ENCODE data around the gene PTK7. TPM values are rescaled to one million over a fixed set of nuclear protein-coding genes. Genes with fewer than 3 reads are reported as not detected.
A peak's percentile ranks its signal among the peaks of the same experiment; 100 is the strongest.

PTK7 gene
- total and polyA plus RNA-seq, 4 donors = 37.4 to 173 (median 84.2) TPM

DNA sequence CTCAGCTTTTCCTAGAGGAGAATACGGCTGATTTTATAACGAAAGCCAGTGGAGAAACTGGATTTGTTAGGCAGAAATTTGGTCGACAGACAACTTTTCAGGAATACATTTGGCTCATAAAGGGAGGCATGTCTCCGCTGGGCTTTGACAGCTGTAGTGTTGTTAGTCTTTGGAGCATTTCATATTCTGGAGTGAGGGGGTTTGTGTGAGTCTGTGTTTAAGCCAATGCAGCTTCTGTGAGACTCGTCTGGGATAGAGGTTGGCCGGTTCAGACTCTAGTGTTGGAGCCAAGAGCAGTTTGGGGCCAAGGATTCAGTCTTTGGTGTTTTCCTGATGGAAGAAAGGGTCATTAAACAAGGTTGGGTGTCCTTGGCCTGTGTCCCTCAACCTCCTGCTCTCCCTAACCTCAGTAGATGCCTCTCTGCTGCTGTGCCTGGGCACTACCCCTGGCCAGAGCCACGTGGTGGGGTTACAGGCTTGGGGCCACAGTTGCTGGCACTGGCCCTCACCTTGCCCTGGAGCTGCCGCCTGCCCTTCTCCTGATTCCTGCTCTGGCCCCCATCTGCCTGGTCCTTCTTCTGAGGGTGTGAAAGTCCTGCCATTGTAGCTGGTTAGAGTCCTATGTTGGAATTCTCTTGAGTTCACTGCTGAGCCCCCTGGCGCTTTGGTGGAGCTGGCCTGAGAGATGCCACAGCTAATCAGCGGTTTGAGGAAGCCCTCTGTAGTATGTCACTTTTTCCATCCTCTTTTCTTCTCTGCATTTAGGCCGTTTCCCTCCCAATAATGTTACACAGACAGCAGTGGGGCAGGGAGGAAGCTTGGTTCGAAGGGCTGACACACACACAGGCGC lies 6.9 kb downstream of the PTK7 start:
- H3K36me3 ChIP-seq (ENCODE audit: control insufficient read depth in 4 of 4, insufficient read depth in 4 of 4, low read length in 4 of 4) = no peaks in the 10 kb centered on the region
- H3K9me3 ChIP-seq (ENCODE audit: control insufficient read depth in 4 of 4, insufficient read depth in 3 of 4, low read length in 3 of 4) = no peaks in the 10 kb centered on the region
- no peak overlapping the region for H3K27ac ChIP-seq (ENCODE audit: low read depth in 1 of 2, low read length in 1 of 2)
- no peak overlapping the region for H3K4me3 ChIP-seq
- peaks cover 0 to 46% (median 27%) of the 10 kb centered on the region in 5 donors for H3K4me1 ChIP-seq (ENCODE audit: control insufficient read depth in 5 of 5, insufficient read depth in 5 of 5, low read length in 5 of 5)
- TF ChIP-seq CTCF (IDR thresholded peaks at IDR 0.05; ENCODE audit: control extremely low read depth, extremely low read depth) = no peak
- WGBS, 2 donors = 65 to 71% methylated on average over 13 of the region's 13 CpGs
- no peak overlapping the region for H3K9ac ChIP-seq (ENCODE audit: insufficient read depth in 1 of 2, low read length in 2 of 2)
- no peaks in the 10 kb centered on the region for H3K27me3 ChIP-seq (ENCODE audit: control insufficient read depth in 3 of 3, insufficient read depth in 3 of 3, low read length in 2 of 3)
- ATAC-seq (ENCODE audit: insufficient read depth, low FRiP score) (no peak), DNase-seq (peak; percentile 64 to 92 (median 85))

DNA sequence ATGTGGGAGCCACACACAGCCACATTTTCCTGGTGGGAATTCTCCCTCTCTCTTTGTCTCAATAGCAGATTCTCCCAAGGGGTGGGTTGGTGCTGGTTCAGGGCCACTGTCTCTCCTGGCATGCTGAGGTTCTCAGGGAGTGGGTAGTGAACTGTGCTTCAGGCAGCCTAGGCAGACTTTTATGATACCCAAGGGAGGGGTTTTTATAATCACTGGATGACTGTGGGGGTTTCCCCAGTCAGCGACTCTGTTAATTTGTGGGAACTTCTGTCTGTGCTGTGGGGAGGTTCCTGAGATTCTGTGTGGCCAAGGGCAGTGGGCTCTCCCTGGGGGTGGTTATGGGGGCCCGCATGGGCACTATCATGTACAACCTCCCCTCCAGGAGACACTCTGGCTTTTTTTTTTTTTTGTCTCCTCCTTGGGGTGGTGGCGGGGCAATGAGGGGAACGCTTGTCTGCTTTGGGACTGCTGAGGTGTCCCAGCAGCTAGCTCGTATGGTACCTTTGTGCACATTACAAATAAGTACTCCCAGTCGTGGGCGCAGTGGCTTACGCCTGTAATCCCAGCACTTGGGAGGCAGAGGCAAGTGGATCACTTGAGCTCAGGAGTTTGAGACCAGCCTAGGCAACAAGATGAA lies 10.0 kb downstream of the PTK7 start:
- H3K9ac ChIP-seq (ENCODE audit: insufficient read depth in 1 of 2, low read length in 2 of 2) = no peak overlapping the region
- H3K27ac ChIP-seq (ENCODE audit: low read depth in 1 of 2, low read length in 1 of 2) = peak overlapping the region in 1 of 2 donors; percentile 32
- H3K27me3 ChIP-seq (ENCODE audit: control insufficient read depth in 3 of 3, insufficient read depth in 3 of 3, low read length in 2 of 3) = no peaks in the 10 kb centered on the region
- DNase-seq (no peak), ATAC-seq (ENCODE audit: insufficient read depth, low FRiP score) (no peak)
- H3K36me3 ChIP-seq (ENCODE audit: control insufficient read depth in 4 of 4, insufficient read depth in 4 of 4, low read length in 4 of 4) = no peaks in the 10 kb centered on the region
- H3K4me3 ChIP-seq = no peak overlapping the region
- WGBS, 2 donors = 81 to 87% methylated on average over 8 of the region's 8 CpGs
- peaks cover 0 to 61% (median 30%) of the 10 kb centered on the region in 5 donors for H3K4me1 ChIP-seq (ENCODE audit: control insufficient read depth in 5 of 5, insufficient read depth in 5 of 5, low read length in 5 of 5)
- peaks cover 0 to 2% (median 0%) of the 10 kb centered on the region in 4 donors for H3K9me3 ChIP-seq (ENCODE audit: control insufficient read depth in 4 of 4, insufficient read depth in 3 of 4, low read length in 3 of 4)
- TF ChIP-seq CTCF (IDR thresholded peaks at IDR 0.05; ENCODE audit: control extremely low read depth, extremely low read depth) = no peak

GRCh38 chr6:43088654-43089056 lies 12.5 kb downstream of the PTK7 start:
- ATAC-seq (ENCODE audit: insufficient read depth, low FRiP score) (no peak), DNase-seq (peak in 1 of 3 donors; percentile 20)
- H3K36me3 ChIP-seq (ENCODE audit: control insufficient read depth in 4 of 4, insufficient read depth in 4 of 4, low read length in 4 of 4) = no peaks in the 10 kb centered on the region
- no peak for TF ChIP-seq CTCF (IDR thresholded peaks at IDR 0.05; ENCODE audit: control extremely low read depth, extremely low read depth)
- peaks cover 0 to 57% (median 25%) of the 10 kb centered on the region in 5 donors for H3K4me1 ChIP-seq (ENCODE audit: control insufficient read depth in 5 of 5, insufficient read depth in 5 of 5, low read length in 5 of 5)
- no peak overlapping the region for H3K9ac ChIP-seq (ENCODE audit: insufficient read depth in 1 of 2, low read length in 2 of 2)
- peak overlapping the region in 1 of 2 donors; percentile 71 for H3K27ac ChIP-seq (ENCODE audit: low read depth in 1 of 2, low read length in 1 of 2)
- no peaks in the 10 kb centered on the region for H3K27me3 ChIP-seq (ENCODE audit: control insufficient read depth in 3 of 3, insufficient read depth in 3 of 3, low read length in 2 of 3)
- WGBS, 2 donors = 81 to 87% methylated on average over 4 of the region's 4 CpGs
- no peak overlapping the region for H3K4me3 ChIP-seq
- H3K9me3 ChIP-seq (ENCODE audit: control insufficient read depth in 4 of 4, insufficient read depth in 3 of 4, low read length in 3 of 4) = peaks cover 0 to 2% (median 0%) of the 10 kb centered on the region in 4 donors

Measured in lung (tissue), 12 donors.